ENCODE results near the gene PLD1.
"Not testable (repeated sequence)": the region's sequence is repeated elsewhere in the genome, so short reads cannot be mapped to it uniquely, and the experiment has no call there.

Gene PLD1

DNA sequence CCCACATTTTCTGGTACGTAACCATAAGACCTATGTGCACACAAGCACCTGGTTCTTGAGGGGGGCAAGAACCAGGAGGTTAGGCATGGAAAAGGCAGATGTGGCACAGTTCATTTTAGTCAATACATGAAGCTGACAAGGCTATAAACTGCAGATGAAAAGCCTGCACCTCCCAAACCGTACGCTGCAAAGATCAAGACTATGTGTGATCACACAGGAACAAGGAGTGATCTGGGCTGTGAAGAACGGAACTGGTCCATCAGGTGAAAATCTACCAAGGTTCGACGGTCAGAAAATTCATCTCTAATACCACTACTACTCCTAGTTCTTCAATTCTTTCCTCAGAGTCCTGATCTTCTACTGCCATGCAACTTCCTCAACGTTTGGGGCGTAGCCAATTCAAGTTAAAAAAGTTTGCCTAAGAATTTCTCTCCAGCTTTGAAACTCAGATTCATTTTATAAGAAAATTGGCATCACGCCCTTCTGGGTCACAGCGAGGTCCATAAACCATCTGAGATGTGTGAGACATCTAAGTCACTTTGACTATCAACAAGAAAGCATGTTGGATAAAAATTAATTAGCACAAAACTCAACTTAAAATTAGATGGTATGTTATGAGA is 41.9 kb downstream of the PLD1 start:
- DNase-seq, result no peak

DNA sequence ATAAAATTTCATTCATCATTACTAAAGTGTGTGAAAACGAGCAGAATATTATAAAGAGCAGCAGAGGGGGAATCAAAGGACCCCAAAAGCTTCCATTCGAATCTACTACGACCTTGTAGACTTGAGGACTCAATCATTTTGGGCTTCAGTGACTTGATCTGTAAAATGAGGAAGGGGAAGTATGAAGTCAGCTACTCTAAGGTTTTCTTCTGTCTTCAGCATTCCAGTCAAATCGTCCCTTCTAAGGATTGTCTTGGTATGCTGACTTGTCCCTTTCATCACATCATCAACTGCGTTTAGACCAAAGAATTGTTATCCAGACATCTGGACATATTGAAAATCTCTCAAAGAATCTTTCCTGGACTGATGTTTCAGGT is 44.8 kb downstream of the PLD1 start:
- DNase-seq, result peak in 1 of 2 experiments; percentile 20

DNA sequence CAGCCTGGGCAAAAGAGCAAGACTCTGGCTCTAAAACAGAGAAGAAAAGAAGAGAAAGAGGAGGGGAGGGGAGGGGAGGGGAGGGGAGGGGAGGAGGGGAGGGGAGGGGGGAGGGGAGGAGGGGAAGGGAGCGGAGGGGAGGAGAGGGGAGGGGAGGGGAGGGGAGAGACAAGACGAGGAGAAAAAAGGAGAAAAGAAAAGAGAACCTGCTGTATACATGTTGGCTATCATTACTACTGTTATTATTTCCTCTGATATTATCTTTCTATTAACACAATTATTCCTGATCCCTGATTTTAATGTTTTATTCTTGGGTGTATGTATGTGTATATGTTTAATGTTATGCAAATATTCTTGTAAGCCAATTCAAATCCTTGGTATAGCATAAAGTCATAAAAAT is 46.9 kb downstream of the PLD1 start:
- no peak for DNase-seq

DNA sequence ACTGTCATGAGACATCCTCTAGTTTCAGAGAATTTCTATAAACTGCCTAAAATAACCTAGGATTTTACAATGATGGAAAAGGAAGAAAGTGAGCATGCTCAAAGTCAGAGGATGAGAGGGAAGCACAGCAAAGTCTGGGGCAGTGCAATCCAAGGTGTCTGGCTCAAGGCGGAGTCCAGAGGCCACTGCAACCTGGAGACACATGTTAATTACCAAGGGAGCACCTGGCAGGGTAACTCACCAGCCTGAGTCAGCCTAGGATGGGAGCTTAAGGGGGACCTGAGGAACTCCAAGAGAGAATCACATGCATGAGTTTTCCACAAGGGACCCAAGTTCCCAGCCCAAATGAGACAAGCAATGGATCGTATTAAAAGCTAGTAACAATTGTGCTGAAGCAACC is 49.8 kb downstream of the PLD1 start:
- no peak for DNase-seq

DNA sequence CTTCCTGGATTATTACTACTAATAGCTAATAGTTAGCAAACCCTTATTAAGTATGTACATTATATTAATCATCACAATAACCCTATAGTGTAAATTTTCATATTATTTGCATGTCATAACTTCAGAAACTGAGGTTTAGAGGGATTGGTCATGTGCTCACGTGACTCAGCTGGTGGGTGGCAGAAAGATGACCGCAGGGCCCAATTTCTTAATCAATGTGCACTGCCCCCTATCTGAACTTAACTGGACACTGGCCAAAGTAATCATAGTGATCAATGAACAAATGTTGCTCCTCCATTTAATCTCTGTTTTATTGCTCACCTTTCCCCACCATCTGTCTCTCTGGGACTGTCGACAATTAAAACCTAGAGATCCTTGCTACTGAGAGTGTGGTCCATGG is 52.2 kb downstream of the PLD1 start:
- DNase-seq, result no peak

DNA sequence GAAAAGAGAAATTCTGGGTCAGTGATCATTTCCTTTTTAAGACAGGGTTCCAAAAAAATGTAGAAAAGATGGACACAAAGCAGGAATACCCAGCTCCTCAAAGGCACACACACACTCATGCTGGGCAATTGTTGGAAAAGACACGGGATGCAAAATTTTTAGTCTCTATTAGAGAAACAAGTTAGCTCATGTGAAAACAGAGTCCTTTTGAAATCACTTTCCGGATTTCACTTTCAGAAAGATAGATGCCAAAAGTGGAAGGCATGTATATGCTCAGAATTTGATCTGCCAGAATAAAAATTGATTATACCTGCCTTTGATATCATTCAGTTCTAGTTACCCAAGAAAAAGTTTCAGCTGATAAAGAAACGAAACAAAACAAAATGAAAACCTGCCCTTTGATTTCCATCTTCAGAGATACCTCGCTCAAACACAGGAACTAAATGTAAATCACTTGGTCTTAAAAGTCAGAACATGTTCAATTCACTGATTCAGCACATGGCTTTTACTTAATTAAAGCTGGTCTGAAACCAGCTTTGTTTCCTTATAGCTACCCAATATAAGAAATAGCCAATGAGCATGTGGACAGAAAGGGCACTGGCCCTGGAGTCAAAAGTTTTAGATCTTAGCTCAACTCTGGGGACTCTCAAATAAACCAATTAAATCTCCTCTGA is 52.8 kb downstream of the PLD1 start:
- no peak for DNase-seq

DNA sequence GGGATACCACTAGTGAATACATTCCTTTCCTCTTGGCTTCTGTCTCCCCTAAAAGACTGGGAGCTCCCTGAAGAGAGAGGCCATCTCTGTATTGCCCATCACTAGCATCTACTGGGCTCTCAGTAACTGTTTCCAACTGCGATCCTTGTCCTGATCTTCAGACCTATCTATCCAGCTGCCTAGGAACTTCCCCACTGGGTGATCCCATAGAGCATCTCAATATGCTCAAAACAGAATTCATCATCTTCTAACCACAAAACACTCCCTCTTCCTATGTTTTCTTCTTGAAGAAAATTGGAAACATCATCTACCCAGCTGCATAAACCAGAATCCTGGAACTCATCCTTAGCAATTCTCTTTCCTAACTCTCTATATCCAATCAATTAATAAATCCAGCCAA is 54.6 kb downstream of the PLD1 start:
- DNase-seq, result no peak

DNA sequence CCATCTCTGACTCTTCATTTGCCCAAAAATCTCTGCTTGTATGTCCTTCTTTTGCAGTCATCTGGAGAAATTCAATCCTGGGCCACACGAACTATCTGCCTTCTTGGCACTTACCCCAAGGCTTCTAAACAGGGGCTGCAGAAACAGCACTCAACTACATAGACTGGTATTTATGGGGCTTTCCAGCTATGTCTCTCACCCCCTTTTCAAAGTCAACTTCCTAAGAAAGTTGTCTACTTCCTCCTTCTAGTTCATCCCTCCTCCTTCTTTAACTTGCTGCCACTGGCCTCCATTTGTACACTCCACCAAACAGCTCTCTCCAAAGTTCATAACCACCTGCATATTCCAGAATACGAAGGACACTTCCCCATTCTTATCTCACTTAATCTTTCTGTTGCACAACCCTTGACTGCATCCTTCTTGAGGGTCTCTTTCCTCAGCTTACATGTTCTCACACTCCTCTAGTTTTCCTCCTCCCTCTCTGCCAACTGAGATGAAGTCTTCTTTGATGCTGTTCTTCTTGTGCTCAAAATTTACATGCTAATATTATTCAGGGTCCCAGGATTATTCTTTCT is 55.2 kb downstream of the PLD1 start:
- peak; percentile 11 to 16 for DNase-seq

DNA sequence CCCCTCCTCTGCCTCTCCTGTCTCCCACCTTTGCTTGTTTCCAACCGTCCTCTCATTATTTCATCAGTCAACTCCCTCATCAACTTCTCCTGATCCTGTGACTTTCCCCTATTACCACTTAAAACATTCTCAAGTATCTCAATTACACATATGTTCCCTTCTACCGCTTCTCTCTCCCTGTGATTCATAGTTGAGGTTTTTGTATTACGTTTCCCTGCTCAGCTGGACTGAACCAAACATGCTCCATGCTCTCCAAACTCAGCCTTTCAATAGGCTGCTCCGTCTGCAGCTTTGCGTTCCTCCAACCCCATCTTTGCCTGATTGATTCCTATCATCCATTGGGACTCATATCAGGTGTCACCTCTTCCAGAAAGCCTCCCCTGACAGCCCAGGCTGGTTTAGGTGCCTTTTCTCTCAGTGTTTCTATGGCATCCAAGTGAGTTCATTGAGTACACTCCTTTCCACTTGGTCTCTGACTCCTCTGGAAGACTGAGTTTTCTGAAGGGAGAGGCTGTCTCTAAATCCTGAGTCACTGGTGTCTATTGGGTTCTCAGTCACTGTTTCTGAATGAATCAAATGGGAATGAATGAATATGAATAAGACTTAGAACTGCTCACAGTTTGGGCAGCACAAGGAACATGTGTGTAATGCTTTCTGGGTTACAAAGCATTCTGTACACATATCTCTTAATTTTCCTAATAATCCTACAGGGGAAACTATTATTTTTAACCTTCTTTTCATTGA is 56.4 kb downstream of the PLD1 start:
- no peak for DNase-seq

DNA sequence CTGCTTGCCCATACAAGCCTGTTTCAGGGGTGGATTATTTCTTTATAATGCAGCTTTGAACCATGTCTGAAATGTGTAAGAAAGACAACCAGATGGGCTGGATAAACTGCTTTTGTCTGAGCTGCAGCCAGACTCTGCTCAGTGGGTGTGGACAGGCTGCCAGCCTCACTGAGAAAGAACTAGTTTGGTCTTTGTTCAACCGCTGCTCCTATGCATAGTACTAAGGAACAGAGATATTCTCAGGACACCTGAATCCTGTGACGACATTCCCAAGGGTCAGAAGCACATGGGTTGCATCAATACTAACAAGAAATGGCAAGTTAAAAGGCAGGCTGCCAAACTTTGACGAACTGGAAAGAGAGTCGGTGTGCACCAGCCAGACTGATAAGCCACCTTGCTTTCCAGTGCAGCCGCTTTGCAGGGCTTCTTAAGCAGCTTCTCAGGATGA is 57.2 kb downstream of the PLD1 start:
- DNase-seq, result no peak

DNA sequence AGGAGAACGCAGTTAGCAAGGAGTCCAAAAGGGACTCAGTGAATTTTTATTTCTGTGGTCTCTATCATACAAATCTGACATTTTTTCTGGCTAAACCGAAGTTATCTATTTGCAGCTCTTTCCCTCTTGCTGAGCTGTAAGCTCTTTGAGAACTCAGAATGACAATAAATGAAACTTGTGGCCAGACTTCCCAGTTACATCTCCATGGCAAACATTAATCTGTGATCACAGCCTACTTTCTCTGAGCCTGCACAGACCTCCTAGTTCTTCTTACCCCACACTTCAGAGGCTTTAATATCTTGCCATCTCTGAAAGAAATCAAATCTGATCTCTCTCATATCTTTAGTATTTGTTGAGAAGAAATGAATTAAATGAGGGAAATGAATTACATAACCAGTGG is 58.0 kb downstream of the PLD1 start:
- DNase-seq, result no peak

DNA sequence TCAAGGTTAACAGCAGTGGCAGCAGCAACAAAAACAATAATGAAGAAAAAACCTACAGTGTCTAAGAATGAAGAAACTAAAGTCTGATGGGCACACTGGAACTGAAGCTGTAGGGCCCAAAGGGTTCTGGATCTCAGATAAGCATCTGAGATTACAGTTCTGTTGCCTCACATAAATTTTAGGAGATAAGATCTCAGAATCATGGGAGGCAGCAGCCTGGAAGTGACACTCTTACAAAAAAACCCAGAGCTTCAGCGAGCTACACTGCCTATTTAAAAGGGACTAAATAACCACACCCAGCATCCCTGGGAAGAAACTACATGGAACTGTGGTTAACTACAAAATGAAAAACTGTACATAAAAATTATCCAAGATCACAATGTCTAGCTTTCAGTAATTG is 61.2 kb downstream of the PLD1 start:
- DNase-seq, result no peak

DNA sequence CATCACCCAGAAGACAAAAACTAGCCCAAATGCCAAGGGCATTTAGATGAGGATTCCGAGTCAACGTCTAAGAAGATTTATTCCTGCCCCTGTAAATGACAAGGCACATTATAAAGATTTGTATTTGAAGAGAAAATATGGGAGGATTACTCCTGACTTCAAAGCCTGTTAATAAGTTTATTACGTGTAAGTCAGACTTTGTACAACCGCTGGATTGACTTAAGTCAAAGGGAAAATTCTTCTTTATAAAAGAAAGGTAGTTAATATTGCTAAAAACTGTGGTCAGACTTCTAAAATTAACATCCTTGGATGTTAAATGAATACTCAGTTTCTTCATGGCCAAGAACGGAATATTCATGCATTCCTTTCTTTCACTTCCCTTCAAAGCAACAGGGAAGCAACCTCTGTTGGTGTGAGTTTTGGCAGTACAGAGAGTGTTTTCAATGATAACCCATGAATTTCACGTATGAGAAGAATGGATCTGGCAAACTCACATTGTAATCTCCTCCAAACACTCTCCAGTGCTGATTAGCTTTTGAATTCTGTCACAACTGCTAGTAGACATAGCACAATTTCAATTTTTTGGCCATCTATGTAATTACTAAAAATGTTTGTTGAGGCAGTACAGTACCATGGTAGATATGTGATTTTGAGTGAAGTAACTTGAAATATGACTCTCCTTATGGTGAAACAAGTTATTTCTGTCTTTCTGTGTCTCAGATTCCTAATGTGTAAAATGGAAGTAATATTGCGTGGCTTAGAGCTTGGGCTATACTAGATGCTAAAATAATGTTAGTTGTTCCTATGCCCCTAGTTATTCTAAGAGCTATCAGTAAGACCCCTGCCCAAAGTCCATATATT is 62.0 kb downstream of the PLD1 start:
- DNase-seq, result no peak

DNA sequence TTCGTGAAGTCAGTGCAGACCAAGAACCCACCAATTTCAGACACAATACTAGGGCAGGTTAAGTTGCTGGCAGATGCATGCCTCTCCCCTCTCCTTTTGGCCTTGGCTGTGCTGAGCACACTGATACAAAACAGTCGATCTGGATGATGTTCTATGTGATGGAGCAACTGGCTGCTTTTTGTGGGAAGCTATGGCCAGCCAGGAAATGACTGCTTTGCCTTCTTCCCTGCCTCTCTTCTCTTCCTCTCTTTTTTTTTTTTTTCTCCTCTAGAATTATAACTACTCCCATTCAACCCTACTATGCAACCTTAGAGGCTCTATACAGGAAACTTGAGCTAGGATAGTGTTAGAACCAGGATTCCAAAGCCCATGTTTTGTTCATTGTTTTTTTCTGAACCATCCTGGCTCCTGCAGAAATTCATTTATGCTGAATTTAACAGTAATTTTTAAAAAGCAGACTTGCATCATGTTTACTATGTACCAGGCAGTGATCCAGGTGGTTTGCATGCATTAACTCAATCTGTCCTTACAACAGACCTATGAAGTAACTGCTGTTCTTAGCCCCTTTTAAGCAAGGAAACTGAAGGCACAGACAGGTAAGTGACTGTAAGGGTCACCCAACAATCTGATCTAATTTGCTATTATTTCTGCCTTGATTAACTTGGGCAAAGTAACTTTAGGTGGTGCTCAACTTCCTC is 62.9 kb downstream of the PLD1 start:
- no peak for DNase-seq

DNA sequence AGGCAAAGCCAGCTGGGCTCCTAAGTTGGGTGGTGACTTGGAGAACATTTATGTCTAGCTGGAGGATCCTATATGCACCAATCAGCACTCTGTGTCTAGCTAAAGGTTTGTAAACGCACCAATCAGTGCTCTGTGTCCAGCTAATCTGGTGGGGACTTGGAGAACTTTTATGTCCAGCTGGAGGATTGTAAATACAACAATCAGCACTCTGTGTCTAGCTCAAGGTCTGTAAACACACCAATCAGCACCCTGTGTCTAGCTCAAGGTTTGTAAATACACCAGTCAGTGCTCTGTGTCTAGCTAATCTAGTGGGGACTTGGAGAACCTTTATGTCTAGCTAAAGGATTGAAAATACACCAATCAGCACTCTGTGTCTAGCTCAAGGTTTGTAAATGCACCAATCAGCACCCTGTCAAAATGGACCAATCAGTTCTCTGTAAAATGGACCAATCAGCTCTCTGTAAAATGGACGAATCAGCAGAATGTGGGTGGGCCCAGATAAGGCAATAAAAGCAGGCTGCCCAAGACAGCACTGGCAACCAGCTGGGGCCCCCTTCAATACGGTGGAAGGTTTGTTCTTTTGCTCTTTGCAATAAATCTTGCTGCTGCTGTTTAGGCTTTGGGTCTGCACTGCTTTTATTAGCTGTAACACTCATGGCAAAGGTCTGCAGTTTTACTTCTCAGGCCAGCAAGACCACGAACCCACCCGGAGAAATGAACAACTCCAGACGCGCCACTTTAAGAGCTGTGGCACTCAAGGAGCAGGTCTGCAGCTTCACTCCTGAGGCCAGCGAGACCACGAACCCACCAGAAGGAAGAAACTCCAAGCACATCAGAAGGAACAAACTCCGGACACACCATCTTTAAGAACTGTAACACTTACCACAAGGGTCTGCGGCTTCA is 63.7 kb downstream of the PLD1 start:
- DNase-seq, result not testable (repeated sequence)

DNA sequence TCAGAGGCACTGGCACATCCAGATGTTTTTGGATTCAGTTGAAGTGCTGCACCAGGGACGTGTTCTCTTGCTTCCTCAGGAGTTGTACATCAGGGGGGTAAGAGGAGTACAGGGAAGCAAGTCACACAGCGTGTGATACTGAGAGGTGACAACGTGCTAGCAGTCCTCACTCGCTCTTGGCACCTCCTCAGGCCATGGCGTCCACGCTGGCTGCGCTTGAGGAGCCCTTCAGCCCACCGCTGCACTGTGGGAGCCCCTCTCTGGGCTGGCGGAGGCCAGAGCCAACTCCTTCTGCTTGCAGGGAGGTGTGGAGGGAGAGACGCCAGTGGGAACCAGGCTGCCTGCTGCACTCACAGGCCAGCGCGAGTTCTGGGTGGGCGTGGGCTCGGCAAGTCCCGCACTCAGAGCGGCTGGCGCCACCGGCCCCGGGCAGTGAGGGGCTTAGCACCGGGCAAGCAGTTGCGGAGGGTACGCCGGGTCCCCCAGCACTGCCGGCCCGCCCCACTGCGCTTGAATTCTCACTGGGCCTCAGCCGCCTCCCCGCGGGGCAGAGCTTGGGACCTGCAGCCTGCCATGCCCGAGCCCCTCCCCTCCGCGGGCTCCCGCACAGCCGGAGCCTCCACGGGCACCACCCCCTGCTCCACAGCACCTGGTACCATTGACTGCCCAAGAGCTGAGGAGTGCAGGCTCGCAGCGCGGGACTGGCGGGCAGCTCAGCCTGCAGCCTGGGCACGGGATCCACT is 64.5 kb downstream of the PLD1 start:
- DNase-seq, result no peak

DNA sequence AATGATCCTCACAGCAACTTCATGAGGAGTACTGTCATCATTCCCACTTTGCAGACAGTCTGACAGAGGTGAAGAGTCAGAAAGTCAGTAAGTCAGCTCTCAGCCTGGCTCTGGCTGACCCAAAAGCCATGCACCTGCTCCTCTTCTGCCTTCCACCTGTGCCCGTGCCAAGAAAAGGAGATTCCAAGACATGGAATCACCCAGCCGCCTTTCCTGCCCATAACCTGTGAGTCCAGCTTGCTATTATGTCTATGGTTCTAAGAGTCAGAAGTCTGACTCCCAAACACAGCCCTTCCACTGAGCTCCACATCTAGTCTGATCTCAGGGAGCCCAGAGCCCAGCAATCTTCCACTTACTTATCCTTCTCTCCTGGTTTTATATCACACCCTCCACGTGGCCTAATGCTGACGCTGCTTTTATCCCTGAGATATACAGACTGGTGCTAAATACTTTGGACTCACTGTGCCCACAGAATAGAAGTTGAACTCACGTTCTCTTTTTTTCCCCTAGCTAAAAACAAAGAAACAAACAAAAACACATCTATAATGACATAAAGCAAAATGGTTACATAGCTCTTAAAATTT is 66.0 kb downstream of the PLD1 start:
- DNase-seq, result no peak

DNA sequence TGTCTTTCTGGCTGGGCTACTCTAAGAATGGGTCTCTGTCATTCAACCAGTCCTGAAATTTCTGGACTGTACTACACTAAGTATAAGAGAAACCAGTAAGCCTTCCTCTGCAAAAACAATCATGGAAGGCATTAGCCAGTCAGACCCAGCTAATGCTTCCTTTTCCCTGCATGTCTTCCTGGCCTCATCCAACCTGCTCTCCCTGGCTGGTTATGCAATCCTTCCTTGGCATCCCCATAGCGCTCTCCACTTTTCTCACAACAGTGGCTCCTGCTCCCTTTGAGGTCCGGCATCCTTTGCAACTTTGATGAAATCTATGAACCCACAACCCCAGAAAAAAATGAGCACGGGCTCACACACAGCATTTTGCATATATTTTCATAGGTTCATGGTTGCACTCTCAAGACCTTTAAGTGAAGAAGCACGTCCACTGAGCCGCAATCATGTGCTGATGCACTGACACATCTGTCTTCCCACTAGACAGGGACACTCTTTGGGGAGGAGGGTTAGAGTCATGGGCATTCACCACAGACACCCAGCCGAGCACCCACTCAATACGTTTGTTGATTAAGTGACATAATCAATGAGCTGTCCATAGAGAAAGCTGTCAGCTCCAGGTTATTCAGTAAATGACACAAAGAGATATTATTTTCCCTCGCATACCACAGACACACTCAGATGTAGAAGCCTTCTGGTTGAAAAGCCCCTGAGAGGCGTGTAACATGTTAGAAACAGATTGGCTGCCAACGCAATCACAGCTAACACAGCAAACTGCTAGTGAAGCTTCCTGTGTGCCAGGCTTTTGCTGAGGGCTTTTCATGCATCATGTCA is 66.7 kb downstream of the PLD1 start:
- no peak for DNase-seq

DNA sequence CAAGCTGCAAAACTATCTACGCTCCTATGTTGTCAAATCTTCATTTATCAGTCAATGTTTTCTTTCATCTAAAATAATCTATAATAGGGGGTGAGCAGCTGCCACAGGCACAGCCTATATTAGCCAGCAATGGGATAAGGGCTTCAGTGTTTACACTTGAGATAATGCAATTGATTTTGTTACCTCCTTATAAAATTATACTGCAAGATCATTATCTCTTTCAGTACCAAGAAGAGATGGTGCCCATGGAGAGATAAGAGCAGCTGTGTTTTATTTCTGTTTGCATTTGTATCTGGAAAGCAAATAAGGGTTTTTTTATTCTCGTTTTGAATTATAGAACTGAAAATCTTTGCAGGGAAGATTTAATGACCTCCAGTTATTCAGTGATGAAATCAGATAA is 68.9 kb downstream of the PLD1 start:
- DNase-seq, result no peak
